Body of pancreas (tissue), 4 donors: ENCODE data around the gene ANKRD12. TPM values are rescaled to one million over a fixed set of nuclear protein-coding genes. Genes with fewer than 3 reads are reported as not detected.

Experiments
- ATAC-seq: fragments of 150-250 bp; one replicate; pipeline ENCODE4 v1.9.1; 2016
- DNase-seq, 4 donors: peaks; one replicate each; pipeline ENCODE4 v3.0.0-alpha.2; 2019
- H3K27ac ChIP-seq, 4 donors: fragments of 200-600 bp; sonication (generic); 1 replicate in 3 of 4; 2 replicates in 1 of 4; pipeline versions ENCODE4 v1.5.1 to v1.6.1; 2016 to 2019; ENCODE audit warnings: mild to moderate bottlenecking in 1 of 4, mixed read lengths in 1 of 4, moderate library complexity in 1 of 4
- H3K27me3 ChIP-seq, 2 donors: fragments of 200-600 bp; sonication (generic); one replicate each; pipeline ENCODE4 v1.6.0; 2016; ENCODE audit warnings: mild to moderate bottlenecking in 1 of 2
- H3K36me3 ChIP-seq, 2 donors: fragments of 200-600 bp; sonication (generic); replicated peaks in 1 of 2; 2 replicates each; pipeline ENCODE4 v1.5.1; 2016; ENCODE audit warnings: low read depth in 2 of 2; ENCODE audit not compliant: insufficient read depth in 1 of 2
- H3K4me1 ChIP-seq: fragments of 200-600 bp; sonication (generic); one replicate; pipeline ENCODE4 v1.6.0; 2016
- H3K4me3 ChIP-seq, 2 donors: fragments of 200-600 bp; sonication (generic); 1 replicate in 1 of 2; 2 replicates in 1 of 2; pipeline ENCODE4 v1.5.1; 2016 to 2019
- H3K9me3 ChIP-seq, 3 donors: fragments of 200-600 bp; sonication (generic); 1 replicate in 2 of 3; 2 replicates in 1 of 3; pipeline ENCODE4 v1.5.1; 2016
- POLR2A ChIP-seq, 3 donors: fragments of 450-650 bp; IDR thresholded peaks; one replicate each; pipeline ENCODE4 v1.6.1; 2016; ENCODE audit warnings: antibody characterized with exemption in 3 of 3, mild to moderate bottlenecking in 2 of 3
- WGBS, 2 donors: methylation state at CpG; one replicate each; pipeline ENCODE4 v1.1.5; 2017; 5-methylcytosine and 5-hydroxymethylcytosine counted together
- intact Hi-C: fragments of 100-400 bp; cut with DNase I; formaldehyde crosslinking; loops from one replicate; pipeline ENCODE4 v1.15.1; 2023
- total RNA-seq, 2 donors: library from RNA; depleted of rRNA; stranded (reverse); fragments of >200 nt; gene quantifications; one replicate each; pipeline ENCODE4 v1.1.0, GENCODE V29; 2016
- TF ChIP-seq, protein P1 (sequence below), 7 experiments: fragments of 450-650 bp in 4 of 7; fragments of 200-600 bp in 3 of 7; sonication (generic) in 3 of 7; IDR thresholded peaks; one replicate each; pipeline ENCODE4 v1.5.1; 2016 to 2019; ENCODE audit warnings: antibody characterized with exemption in 7 of 7

The ANKRD12 gene
- total RNA-seq, 2 donors from 2014 or later = 25.4 to 32.9 TPM

DNA sequence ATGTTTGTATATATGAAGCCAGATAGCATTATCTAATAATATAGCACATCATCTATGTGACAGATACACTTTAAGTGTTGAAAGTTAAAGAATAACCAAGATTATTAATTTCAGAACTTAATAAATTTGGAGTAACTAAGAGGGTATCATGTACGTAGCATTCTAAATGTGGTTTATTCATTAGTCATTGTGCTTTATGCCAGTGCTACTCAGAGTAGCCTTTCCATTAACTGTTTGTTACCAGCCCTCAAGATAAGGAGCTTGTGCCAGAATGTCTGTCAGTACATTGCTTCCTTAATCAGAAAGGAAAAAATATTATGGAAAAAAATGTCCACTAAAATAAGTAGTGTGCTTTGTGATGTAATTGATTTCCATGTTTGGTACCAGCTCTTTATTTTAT, 103.1 kb downstream of the ANKRD12 start:
- Histone ChIP-seq H3K4me3 (no peak overlapping the region), H3K27ac (no peak overlapping the region), H3K4me1 (no peaks in the 10 kb centered on the region), H3K36me3 (no peaks in the 10 kb centered on the region), H3K27me3 (no peaks in the 10 kb centered on the region), H3K9me3 (no peaks in the 10 kb centered on the region)
- DNase-seq (no peak), ATAC-seq (no peak)
- intact Hi-C loops = no loop called here
- TF ChIP-seq POLR2A (IDR thresholded peaks at IDR 0.05) = no peak
- TF ChIP-seq, protein P1, sequence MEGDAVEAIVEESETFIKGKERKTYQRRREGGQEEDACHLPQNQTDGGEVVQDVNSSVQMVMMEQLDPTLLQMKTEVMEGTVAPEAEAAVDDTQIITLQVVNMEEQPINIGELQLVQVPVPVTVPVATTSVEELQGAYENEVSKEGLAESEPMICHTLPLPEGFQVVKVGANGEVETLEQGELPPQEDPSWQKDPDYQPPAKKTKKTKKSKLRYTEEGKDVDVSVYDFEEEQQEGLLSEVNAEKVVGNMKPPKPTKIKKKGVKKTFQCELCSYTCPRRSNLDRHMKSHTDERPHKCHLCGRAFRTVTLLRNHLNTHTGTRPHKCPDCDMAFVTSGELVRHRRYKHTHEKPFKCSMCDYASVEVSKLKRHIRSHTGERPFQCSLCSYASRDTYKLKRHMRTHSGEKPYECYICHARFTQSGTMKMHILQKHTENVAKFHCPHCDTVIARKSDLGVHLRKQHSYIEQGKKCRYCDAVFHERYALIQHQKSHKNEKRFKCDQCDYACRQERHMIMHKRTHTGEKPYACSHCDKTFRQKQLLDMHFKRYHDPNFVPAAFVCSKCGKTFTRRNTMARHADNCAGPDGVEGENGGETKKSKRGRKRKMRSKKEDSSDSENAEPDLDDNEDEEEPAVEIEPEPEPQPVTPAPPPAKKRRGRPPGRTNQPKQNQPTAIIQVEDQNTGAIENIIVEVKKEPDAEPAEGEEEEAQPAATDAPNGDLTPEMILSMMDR (IDR thresholded peaks at IDR 0.05) = no peak
- 62 to 78% methylated on average over 1 of the region's 1 CpG for WGBS, 2 donors

DNA sequence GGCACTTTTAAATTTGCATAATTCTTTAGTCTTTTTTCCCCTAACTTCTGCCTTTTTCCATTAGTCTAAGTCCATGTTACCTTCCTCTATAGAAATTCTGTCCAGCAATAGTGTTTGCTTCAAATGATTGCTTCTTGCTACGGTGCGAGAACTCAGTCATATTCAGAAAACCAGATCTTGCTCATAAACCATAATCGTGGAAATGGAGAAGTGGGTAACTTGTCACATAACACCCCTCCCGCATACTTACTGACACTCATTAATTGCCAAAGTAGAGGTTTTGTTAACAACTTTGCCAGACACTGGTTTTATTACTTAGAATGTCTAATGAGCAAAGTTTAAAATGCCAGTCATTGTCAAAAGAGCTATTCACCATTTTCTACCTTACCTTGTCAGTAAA, 103.7 kb downstream of the ANKRD12 start:
- no peaks in the 10 kb centered on the region for H3K4me1 ChIP-seq
- DNase-seq = no peak
- H3K4me3 ChIP-seq = no peak overlapping the region
- no peaks in the 10 kb centered on the region for H3K9me3 ChIP-seq
- H3K27me3 ChIP-seq = no peaks in the 10 kb centered on the region
- no peak overlapping the region for H3K27ac ChIP-seq
- H3K36me3 ChIP-seq = no peaks in the 10 kb centered on the region
- no peak for ATAC-seq
- intact Hi-C loops = no loop called here
- 68 to 88% methylated on average over 4 of the region's 4 CpGs for WGBS, 2 donors
- TF ChIP-seq, protein P1 (IDR thresholded peaks at IDR 0.05) = no peak
- no peak for TF ChIP-seq POLR2A (IDR thresholded peaks at IDR 0.05)

DNA sequence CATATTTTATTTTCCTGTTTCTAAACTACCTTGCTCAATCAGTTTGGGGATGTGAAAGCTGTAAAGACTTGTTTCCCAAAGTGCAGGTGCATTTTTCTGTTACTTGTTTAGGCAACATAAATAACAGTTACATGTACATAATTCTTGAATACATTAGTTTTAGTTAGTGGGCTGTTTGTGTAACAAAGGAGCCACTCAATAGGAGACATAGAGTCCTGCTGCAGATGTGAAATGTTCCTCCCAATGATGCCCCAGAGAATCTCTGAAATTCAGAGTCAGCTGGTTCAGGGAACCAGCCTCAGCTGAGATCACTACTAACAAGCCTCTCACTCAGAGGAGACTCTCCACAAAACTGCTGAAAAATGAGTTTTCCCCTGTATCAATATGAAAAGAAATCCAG, 106.4 kb downstream of the ANKRD12 start:
- ATAC-seq (no peak), DNase-seq (no peak)
- Histone ChIP-seq H3K27ac (no peak overlapping the region), H3K4me3 (no peak overlapping the region), H3K36me3 (no peaks in the 10 kb centered on the region), H3K27me3 (no peaks in the 10 kb centered on the region), H3K4me1 (no peaks in the 10 kb centered on the region), H3K9me3 (no peaks in the 10 kb centered on the region)
- intact Hi-C loops = no loop called here
- TF ChIP-seq POLR2A (IDR thresholded peaks at IDR 0.05) = no peak
- TF ChIP-seq, protein P1 (IDR thresholded peaks at IDR 0.05) = no peak

DNA sequence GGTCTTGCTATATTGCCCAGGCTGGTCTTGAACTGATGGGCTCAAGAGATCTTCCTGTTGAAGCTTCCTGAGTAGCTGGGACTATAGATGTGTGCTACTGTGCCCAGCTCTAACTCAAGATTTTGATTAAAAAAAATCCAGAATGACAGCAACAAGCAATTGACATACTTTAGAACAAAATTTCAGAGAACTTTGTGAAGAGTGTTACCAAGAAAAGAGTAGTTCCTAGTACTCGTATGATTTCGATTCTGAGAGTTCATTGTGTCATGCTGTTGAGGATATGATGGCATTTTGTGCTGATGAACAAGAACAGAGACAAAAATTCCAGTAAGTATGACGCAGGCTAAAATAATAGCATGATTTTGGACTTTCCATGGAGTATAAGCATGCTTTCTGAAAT, 107.8 kb downstream of the ANKRD12 start:
- H3K27me3 ChIP-seq = no peaks in the 10 kb centered on the region
- 92 to 94% methylated on average over 3 of the region's 3 CpGs for WGBS, 2 donors
- H3K9me3 ChIP-seq = no peaks in the 10 kb centered on the region
- ATAC-seq (no peak), DNase-seq (no peak)
- no peaks in the 10 kb centered on the region for H3K36me3 ChIP-seq
- TF ChIP-seq, protein P1 (IDR thresholded peaks at IDR 0.05) = no peak
- TF ChIP-seq POLR2A (IDR thresholded peaks at IDR 0.05) = no peak
- H3K4me3 ChIP-seq = no peak overlapping the region
- no peak overlapping the region for H3K27ac ChIP-seq
- no peaks in the 10 kb centered on the region for H3K4me1 ChIP-seq
- intact Hi-C loops = no loop called here

DNA sequence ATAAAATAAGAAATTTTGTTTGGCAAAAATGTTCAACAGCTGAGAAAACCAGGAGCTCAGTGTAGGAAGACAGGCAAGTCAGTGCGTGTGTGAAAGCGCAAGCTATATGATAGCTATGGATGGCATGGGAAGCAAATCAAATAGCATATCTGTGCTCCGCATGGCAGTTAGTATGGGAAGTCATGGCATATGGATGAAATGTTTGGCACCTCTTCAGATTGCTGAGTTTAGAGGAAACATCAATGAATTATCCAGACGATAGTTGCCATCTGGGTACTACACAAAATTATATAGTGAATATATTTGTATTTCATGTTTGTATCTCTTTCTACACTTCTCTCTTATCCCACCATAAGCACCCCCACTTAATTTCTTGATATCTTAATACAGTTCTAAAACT, 112.1 kb downstream of the ANKRD12 start:
- H3K27me3 ChIP-seq = no peaks in the 10 kb centered on the region
- DNase-seq = no peak
- ATAC-seq = no peak
- TF ChIP-seq, protein P1 (IDR thresholded peaks at IDR 0.05) = no peak
- TF ChIP-seq POLR2A (IDR thresholded peaks at IDR 0.05) = no peak
- H3K9me3 ChIP-seq = no peaks in the 10 kb centered on the region
- no peaks in the 10 kb centered on the region for H3K4me1 ChIP-seq
- H3K27ac ChIP-seq = no peak overlapping the region
- intact Hi-C loops = no loop called here
- H3K4me3 ChIP-seq = no peak overlapping the region
- WGBS, 2 donors = 94 to 95% methylated on average over 4 of the region's 4 CpGs
- H3K36me3 ChIP-seq = peaks cover 5 to 6% of the 10 kb centered on the region in 2 donors
